Measurements from ENCODE around the gene INPP5F.

GRCh38 chr10:119689016-119689580, 36.8 kb upstream of the INPP5F start:
- TF ChIP-seq GLIS3 (CRISPR knock-in tag; IDR thresholded peaks at IDR 0.05) (no peak), ZFP3 (CRISPR knock-in tag; IDR thresholded peaks at IDR 0.05) (no peak), PPARA (CRISPR knock-in tag; IDR thresholded peaks at IDR 0.05; ENCODE audit: borderline replicate concordance) (no peak), PATZ1 (CRISPR knock-in tag; IDR thresholded peaks at IDR 0.05; ENCODE audit: borderline replicate concordance) (no peak), TCF4 (CRISPR knock-in tag; IDR thresholded peaks at IDR 0.05; ENCODE audit: borderline replicate concordance) (no peak), ARNTL (CRISPR knock-in tag; IDR thresholded peaks at IDR 0.05; ENCODE audit: borderline replicate concordance, low read depth) (no peak), CSDC2 (CRISPR knock-in tag; IDR thresholded peaks at IDR 0.05) (no peak), ZNF70 (CRISPR knock-in tag; IDR thresholded peaks at IDR 0.05) (no peak)

Data from SK-N-SH treated with all-trans-retinoic acid at 6 μM for 48 hours (cell line).